ENCODE data around the gene STKLD1.

GRCh38 chr9:133429641-133430161 is 53.5 kb downstream of the STKLD1 start:
- TF ChIP-seq TAF1 (IDR thresholded peaks at IDR 0.05; ENCODE audit: low read depth) (no peak), TCF12 (IDR thresholded peaks at IDR 0.05; ENCODE audit: low read depth) (no peak), USF1 (IDR thresholded peaks at IDR 0.05) (no peak), EP300 (IDR thresholded peaks at IDR 0.05; ENCODE audit: borderline replicate concordance) (no peak), CREB1 (IDR thresholded peaks at IDR 0.05; ENCODE audit: low read depth) (no peak), FOXM1 (IDR thresholded peaks at IDR 0.05; ENCODE audit: borderline replicate concordance, low read depth) (no peak), YY1 (IDR thresholded peaks at IDR 0.05; ENCODE audit: low read depth) (no peak), CEBPB (IDR thresholded peaks at IDR 0.05) (no peak), ZBTB7A (IDR thresholded peaks at IDR 0.05; ENCODE audit: low read depth) (no peak), MAX (IDR thresholded peaks at IDR 0.05) (no peak), RAD21 (IDR thresholded peaks at IDR 0.05; ENCODE audit: low read depth) (no peak)

Data from Ishikawa (cell line).